K562 (cell line): ENCODE measurements around the gene PHF24. TPM values are rescaled to one million over a fixed set of nuclear protein-coding genes. Genes with fewer than 3 reads are reported as not detected.
A peak's percentile ranks its signal among the peaks of the same experiment; 100 is the strongest.

Experiments used
- BRCA1 ChIP-seq, 2 experiments: fragments of 450-650 bp in 1 of 2; sonication (generic) in 1 of 2; formaldehyde crosslinking in 1 of 2; IDR thresholded peaks; 2 replicates each; pipeline versions ENCODE4 v1.5.0 to v1.6.1; 2017 to 2020; ENCODE audit warnings: mild to moderate bottlenecking in 1 of 2, missing genetic modification reagents in 1 of 2
- DMBX1 ChIP-seq: fragments of 250-450 bp; sonication (Bioruptor Pico); IDR thresholded peaks from 2 replicates; pipeline ENCODE4 v1.8.0; 2022; ENCODE audit warnings: inconsistent platforms, mild to moderate bottlenecking, moderate library complexity, borderline replicate concordance
- FOXK1 ChIP-seq: sonication (generic); formaldehyde crosslinking; IDR thresholded peaks from 2 replicates; pipeline ENCODE4 v1.8.0; 2022; ENCODE audit warnings: missing genetic modification reagents, mild to moderate bottlenecking, borderline replicate concordance
- HDAC3 ChIP-seq: fragments of 450-650 bp; IDR thresholded peaks from 2 replicates; pipeline ENCODE4 v1.6.1; 2018; ENCODE audit warnings: borderline replicate concordance, mild to moderate bottlenecking, moderate library complexity; ENCODE audit not compliant: partially characterized antibody
- HMBOX1 ChIP-seq: sonication (generic); IDR thresholded peaks from 2 replicates; pipeline ENCODE4 v1.6.1; 2016
- JUND ChIP-seq, 2 experiments: IDR thresholded peaks; 2 replicates in 1 of 2; 3 replicates in 1 of 2; pipeline ENCODE4 v1.6.1; 2011; ENCODE audit warnings: borderline replicate concordance in 2 of 2, low read depth in 2 of 2, low read length in 2 of 2, improper control_type of control experiment in 1 of 2, missing biosample characterization in 1 of 2, missing genetic modification characterization in 1 of 2, missing genetic modification reagents in 1 of 2
- LEF1 ChIP-seq: fragments of 450-650 bp; IDR thresholded peaks from 2 replicates; pipeline ENCODE4 v1.6.1; 2016; ENCODE audit warnings: mild to moderate bottlenecking
- NCOA6 ChIP-seq: fragments of 450-650 bp; IDR thresholded peaks from 2 replicates; pipeline ENCODE4 v1.6.1; 2017; ENCODE audit warnings: mild to moderate bottlenecking
- NR2C1 ChIP-seq, 2 experiments: fragments of 450-650 bp; IDR thresholded peaks; 2 replicates each; pipeline ENCODE4 v1.6.1; 2017; ENCODE audit warnings: mild to moderate bottlenecking in 2 of 2, antibody characterized with exemption in 1 of 2, inconsistent platforms in 1 of 2, missing compliant biosample characterization in 1 of 2, missing genetic modification characterization in 1 of 2
- PHF21A ChIP-seq: fragments of 450-650 bp; IDR thresholded peaks from 2 replicates; pipeline ENCODE4 v1.6.1; 2017; ENCODE audit warnings: low read depth, borderline replicate concordance
- RFX1 ChIP-seq: fragments of 450-650 bp; IDR thresholded peaks from 2 replicates; pipeline ENCODE4 v1.6.1; 2016; ENCODE audit warnings: mild to moderate bottlenecking, moderate library complexity
- TAL1 ChIP-seq: fragments of 450-650 bp; IDR thresholded peaks from 2 replicates; pipeline ENCODE4 v1.6.1; 2016; ENCODE audit warnings: mild to moderate bottlenecking
- TCF3 ChIP-seq: sonication (generic); formaldehyde crosslinking; IDR thresholded peaks from 2 replicates; pipeline ENCODE4 v1.4.0; 2020; ENCODE audit warnings: mild to moderate bottlenecking, missing genetic modification reagents
- TEAD4 ChIP-seq, 2 experiments: sonication (generic) in 1 of 2; formaldehyde crosslinking in 1 of 2; IDR thresholded peaks; 2 replicates each; pipeline versions ENCODE4 v1.6.1 to v1.8.0; 2012 to 2022; ENCODE audit warnings: borderline replicate concordance in 1 of 2, inconsistent platforms in 1 of 2, low read length in 1 of 2, mild to moderate bottlenecking in 1 of 2, missing genetic modification reagents in 1 of 2
- TOE1 ChIP-seq, 2 experiments: fragments of 450-650 bp in 1 of 2; sonication (generic) in 1 of 2; formaldehyde crosslinking in 1 of 2; IDR thresholded peaks; 2 replicates each; pipeline versions ENCODE4 v1.7.1 to v1.8.0; 2016 to 2022; ENCODE audit warnings: borderline replicate concordance in 2 of 2, mild to moderate bottlenecking in 2 of 2, antibody characterized with exemption in 1 of 2, inconsistent platforms in 1 of 2, low read depth in 1 of 2, missing genetic modification reagents in 1 of 2, moderate library complexity in 1 of 2
- TRIM25 ChIP-seq: fragments of 450-650 bp; IDR thresholded peaks from 2 replicates; pipeline ENCODE4 v1.7.0; 2016; ENCODE audit warnings: borderline replicate concordance
- VEZF1 ChIP-seq: fragments of 200-800 bp; sonication (Bioruptor generic); IDR thresholded peaks from 2 replicates; pipeline ENCODE4 v1.6.1; 2017; ENCODE audit warnings: missing genetic modification characterization, missing compliant biosample characterization
- XRCC5 ChIP-seq: fragments of 200-400 bp; formaldehyde crosslinking; IDR thresholded peaks from 2 replicates; pipeline ENCODE4 v1.6.1; 2017; ENCODE audit warnings: low read depth, mild to moderate bottlenecking, low read length
- ZNF639 ChIP-seq, 2 experiments: fragments of 200-800 bp in 1 of 2; sonication (Bioruptor generic) in 1 of 2; sonication (generic) in 1 of 2; formaldehyde crosslinking in 1 of 2; IDR thresholded peaks in 1 of 2; conservative IDR thresholded peaks in 1 of 2; 2 replicates each; pipeline versions ENCODE4 v1.5.0 to v1.6.1; 2016 to 2020; ENCODE audit warnings: missing compliant biosample characterization in 1 of 2, missing genetic modification characterization in 1 of 2, missing genetic modification reagents in 1 of 2
- polyA plus RNA-seq, 8 experiments: library from polyadenylated mRNA; depleted of rRNA in 4 of 8; stranded (reverse) in 5 of 8; unstranded in 3 of 8; fragments of >200 nt; fragmentation: Nextera tagmentation in 2 of 8; fragmentation: Illumina TruSeq in 1 of 8; extraction: Ambion mirVana in 2 of 8; extraction: Trizol in 1 of 8; gene quantifications; 2 replicates each; pipeline versions ENCODE4 v1.2.1 to v1.2.3, GENCODE V29; 2011 to 2014; ENCODE audit warnings: inconsistent platforms in 1 of 8, missing spikeins in 1 of 8
- total RNA-seq, 7 experiments: library from RNA; depleted of rRNA in 6 of 7; stranded (reverse); fragments of >200 nt in 6 of 7; fragmentation: Illumina TruSeq in 2 of 7; extraction: Trizol in 2 of 7; gene quantifications; 2 replicates each; pipeline versions ENCODE4 v1.2.1 to v1.2.3, GENCODE V29; 2011 to 2021; ENCODE audit warnings: low replicate concordance in 1 of 7

Gene PHF24
- total and polyA plus RNA-seq, 9 of the 15 experiments (the other 6 are each of a cell fraction or from before 2014, with no cell fraction given), result 0.01 TPM; not detected in 7

- TF ChIP-seq BRCA1 (IDR thresholded peaks at IDR 0.05) (no peak), BRCA1 (CRISPR knock-in tag; IDR thresholded peaks at IDR 0.05) (no peak), HMBOX1 (peak; percentile 77; the same call in 1 of the 2 replicates), JUND (IDR thresholded peaks at IDR 0.05; ENCODE audit: borderline replicate concordance, low read depth, low read length) (0 out of 2 replicates have a peak, but pooled peaks have one; percentile 13), JUND (tag; IDR thresholded peaks at IDR 0.05; ENCODE audit: borderline replicate concordance, low read depth, low read length) (no peak), LEF1 (no peak), NR2C1 (IDR thresholded peaks at IDR 0.05) (no peak), NR2C1 (tag; IDR thresholded peaks at IDR 0.05) (0 out of 2 replicates have a peak, but pooled peaks have one; percentile 8), DMBX1 (CRISPR knock-in tag) (0 out of 2 replicates have a peak, but pooled peaks have one; percentile 20), TCF3 (peak; percentile 33; the same call in 1 of the 2 replicates), FOXK1 (CRISPR knock-in tag) (no peak), TRIM25 (no peak), NCOA6 (no peak), ZNF639 (CRISPR knock-in tag; conservative IDR thresholded peaks at IDR 0.05 in 1 of 2, IDR thresholded peaks at IDR 0.05 in 1 of 2) (0 out of 4 replicates have a peak, but pooled peaks of 1 of the 2 experiments have one; percentile 22), VEZF1 (CRISPR knock-in tag) (peak; percentile 43; the same call in 1 of the 2 replicates), RFX1 (no peak), HDAC3 (no peak), TAL1 (peak; percentile 16; the same call in 1 of the 2 replicates), XRCC5 (no peak), TEAD4 (IDR thresholded peaks at IDR 0.05; ENCODE audit: low read length) (peak; percentile 34; the same call in 1 of the 2 replicates), TEAD4 (CRISPR knock-in tag; IDR thresholded peaks at IDR 0.05; ENCODE audit: borderline replicate concordance) (no peak), PHF21A (no peak), TOE1 (IDR thresholded peaks at IDR 0.05; ENCODE audit: borderline replicate concordance) (no peak), TOE1 (CRISPR knock-in tag; IDR thresholded peaks at IDR 0.05; ENCODE audit: borderline replicate concordance, low read depth) (no peak)
Observed at GRCh38 chr9:34997379-34997781, 39.3 kb downstream of the PHF24 start (continued).
